ENCODE data around the gene TMEM198. TPM values are rescaled to one million over a fixed set of nuclear protein-coding genes. Genes with fewer than 3 reads are reported as not detected.

The TMEM198 gene
- total and polyA plus RNA-seq, 9 of the 15 experiments (the other 6 are each of a cell fraction or from before 2014, with no cell fraction given), result 0.03 to 3.8 (median 1.0) TPM

DNA sequence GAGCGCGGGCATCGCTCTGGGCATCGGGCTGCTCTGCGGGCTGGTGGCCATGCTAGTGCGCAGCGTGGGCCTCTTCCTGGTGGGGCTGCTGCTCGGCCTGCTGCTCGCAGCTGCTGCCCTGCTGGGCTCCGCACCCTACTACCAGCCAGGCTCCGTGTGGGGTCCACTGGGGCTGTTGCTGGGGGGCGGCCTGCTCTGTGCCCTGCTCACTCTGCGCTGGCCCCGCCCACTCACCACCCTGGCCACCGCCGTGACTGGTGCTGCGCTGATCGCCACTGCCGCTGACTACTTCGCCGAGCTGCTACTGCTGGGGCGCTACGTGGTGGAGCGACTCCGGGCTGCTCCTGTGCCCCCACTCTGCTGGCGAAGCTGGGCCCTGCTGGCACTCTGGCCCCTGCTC is 3.8 kb downstream of the TMEM198 start (continued):
- TF ChIP-seq, protein P1, sequence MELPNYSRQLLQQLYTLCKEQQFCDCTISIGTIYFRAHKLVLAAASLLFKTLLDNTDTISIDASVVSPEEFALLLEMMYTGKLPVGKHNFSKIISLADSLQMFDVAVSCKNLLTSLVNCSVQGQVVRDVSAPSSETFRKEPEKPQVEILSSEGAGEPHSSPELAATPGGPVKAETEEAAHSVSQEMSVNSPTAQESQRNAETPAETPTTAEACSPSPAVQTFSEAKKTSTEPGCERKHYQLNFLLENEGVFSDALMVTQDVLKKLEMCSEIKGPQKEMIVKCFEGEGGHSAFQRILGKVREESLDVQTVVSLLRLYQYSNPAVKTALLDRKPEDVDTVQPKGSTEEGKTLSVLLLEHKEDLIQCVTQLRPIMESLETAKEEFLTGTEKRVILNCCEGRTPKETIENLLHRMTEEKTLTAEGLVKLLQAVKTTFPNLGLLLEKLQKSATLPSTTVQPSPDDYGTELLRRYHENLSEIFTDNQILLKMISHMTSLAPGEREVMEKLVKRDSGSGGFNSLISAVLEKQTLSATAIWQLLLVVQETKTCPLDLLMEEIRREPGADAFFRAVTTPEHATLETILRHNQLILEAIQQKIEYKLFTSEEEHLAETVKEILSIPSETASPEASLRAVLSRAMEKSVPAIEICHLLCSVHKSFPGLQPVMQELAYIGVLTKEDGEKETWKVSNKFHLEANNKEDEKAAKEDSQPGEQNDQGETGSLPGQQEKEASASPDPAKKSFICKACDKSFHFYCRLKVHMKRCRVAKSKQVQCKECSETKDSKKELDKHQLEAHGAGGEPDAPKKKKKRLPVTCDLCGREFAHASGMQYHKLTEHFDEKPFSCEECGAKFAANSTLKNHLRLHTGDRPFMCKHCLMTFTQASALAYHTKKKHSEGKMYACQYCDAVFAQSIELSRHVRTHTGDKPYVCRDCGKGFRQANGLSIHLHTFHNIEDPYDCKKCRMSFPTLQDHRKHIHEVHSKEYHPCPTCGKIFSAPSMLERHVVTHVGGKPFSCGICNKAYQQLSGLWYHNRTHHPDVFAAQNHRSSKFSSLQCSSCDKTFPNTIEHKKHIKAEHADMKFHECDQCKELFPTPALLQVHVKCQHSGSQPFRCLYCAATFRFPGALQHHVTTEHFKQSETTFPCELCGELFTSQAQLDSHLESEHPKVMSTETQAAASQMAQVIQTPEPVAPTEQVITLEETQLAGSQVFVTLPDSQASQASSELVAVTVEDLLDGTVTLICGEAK (IDR thresholded peaks at IDR 0.05), result no peak
- TF ChIP-seq, protein P1 (CRISPR knock-in tag; IDR thresholded peaks at IDR 0.05), result no peak
- TF ChIP-seq FOXK2 (conservative IDR thresholded peaks at IDR 0.05 in 1 of 2, IDR thresholded peaks at IDR 0.05 in 1 of 2; ENCODE audit: low read depth in 2 of 2), result no peak
- TF ChIP-seq TGIF2 (CRISPR knock-in tag; IDR thresholded peaks at IDR 0.05), result no peak
- TF ChIP-seq ZNF143 (CRISPR knock-in tag; IDR thresholded peaks at IDR 0.05), result no peak
- no peak for TF ChIP-seq POLR2H (tag; IDR thresholded peaks at IDR 0.05; ENCODE audit: low read depth)
- TF ChIP-seq ZFP30 (CRISPR knock-in tag; IDR thresholded peaks at IDR 0.05; ENCODE audit: borderline replicate concordance), result no peak
- no peak for TF ChIP-seq GABPB2 (CRISPR knock-in tag; conservative IDR thresholded peaks at IDR 0.05)
- TF ChIP-seq ZBED1 (IDR thresholded peaks at IDR 0.05), result no peak
- no peak for TF ChIP-seq TBL1XR1 (IDR thresholded peaks at IDR 0.05; ENCODE audit: low read length in 2 of 2)
- no peak for TF ChIP-seq ZNF695 (CRISPR knock-in tag; IDR thresholded peaks at IDR 0.05)
- no peak for TF ChIP-seq FOXK1 (CRISPR knock-in tag; IDR thresholded peaks at IDR 0.05; ENCODE audit: borderline replicate concordance)

All from K562 (cell line).